HL-60 (cell line): Measurements from ENCODE around the gene KRT4.

Experiments used
- DNase-seq, 2 experiments: peaks; one replicate each; pipeline ENCODE4 v3.0.0-alpha.2; 2010 to 2020; ENCODE audit warnings: low read depth in 1 of 2, low spot score in 1 of 2
- H3K27ac ChIP-seq: fragments of 250-450 bp; sonication (Bioruptor Pico); replicated peaks from 2 replicates; pipeline ENCODE4 v1.5.1; 2020; ENCODE audit warnings: mild to moderate bottlenecking, moderate library complexity
- H3K27me3 ChIP-seq: fragments of 250-450 bp; sonication (Bioruptor Pico); 2 replicates; pipeline ENCODE4 v1.5.1; 2021; ENCODE audit warnings: mild to moderate bottlenecking, moderate library complexity; ENCODE audit not compliant: insufficient read depth, poor library complexity, severe bottlenecking
- H3K4me3 ChIP-seq: replicated peaks from 2 replicates; pipeline ENCODE4 v1.5.1; 2011; ENCODE audit warnings: mild to moderate bottlenecking, control low read depth, low read length; ENCODE audit not compliant: insufficient read depth
- GABPA ChIP-seq: IDR thresholded peaks from 2 replicates; pipeline ENCODE4 v1.6.1; 2012; ENCODE audit warnings: low read depth
- POLR2AphosphoS5 ChIP-seq: IDR thresholded peaks from 2 replicates; pipeline ENCODE4 v1.6.1; 2012; ENCODE audit warnings: low read depth
- SPI1 ChIP-seq: IDR thresholded peaks from 2 replicates; pipeline ENCODE4 v1.6.1; 2012; ENCODE audit warnings: low read depth, mild to moderate bottlenecking, borderline replicate concordance
- TF ChIP-seq, protein P1 (sequence below): IDR thresholded peaks from one replicate; pipeline ENCODE4 v1.5.1; 2011; ENCODE audit warnings: low read length, control low read depth, inconsistent platforms; ENCODE audit not compliant: insufficient read depth
- TF ChIP-seq, protein P2 (sequence below): IDR thresholded peaks from 2 replicates; pipeline ENCODE4 v1.6.1; 2012; ENCODE audit warnings: low read depth; ENCODE audit not compliant: insufficient replicate concordance

KRT4 gene

GRCh38 chr12:52818887-52819420, 5.0 kb upstream of the KRT4 start:
- no peak overlapping the region for H3K27ac ChIP-seq
- DNase-seq = no peak
- TF ChIP-seq GABPA (no peak), POLR2AphosphoS5 (no peak), SPI1 (no peak)
- TF ChIP-seq, protein P1, sequence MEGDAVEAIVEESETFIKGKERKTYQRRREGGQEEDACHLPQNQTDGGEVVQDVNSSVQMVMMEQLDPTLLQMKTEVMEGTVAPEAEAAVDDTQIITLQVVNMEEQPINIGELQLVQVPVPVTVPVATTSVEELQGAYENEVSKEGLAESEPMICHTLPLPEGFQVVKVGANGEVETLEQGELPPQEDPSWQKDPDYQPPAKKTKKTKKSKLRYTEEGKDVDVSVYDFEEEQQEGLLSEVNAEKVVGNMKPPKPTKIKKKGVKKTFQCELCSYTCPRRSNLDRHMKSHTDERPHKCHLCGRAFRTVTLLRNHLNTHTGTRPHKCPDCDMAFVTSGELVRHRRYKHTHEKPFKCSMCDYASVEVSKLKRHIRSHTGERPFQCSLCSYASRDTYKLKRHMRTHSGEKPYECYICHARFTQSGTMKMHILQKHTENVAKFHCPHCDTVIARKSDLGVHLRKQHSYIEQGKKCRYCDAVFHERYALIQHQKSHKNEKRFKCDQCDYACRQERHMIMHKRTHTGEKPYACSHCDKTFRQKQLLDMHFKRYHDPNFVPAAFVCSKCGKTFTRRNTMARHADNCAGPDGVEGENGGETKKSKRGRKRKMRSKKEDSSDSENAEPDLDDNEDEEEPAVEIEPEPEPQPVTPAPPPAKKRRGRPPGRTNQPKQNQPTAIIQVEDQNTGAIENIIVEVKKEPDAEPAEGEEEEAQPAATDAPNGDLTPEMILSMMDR = no peak
- TF ChIP-seq, protein P2, sequence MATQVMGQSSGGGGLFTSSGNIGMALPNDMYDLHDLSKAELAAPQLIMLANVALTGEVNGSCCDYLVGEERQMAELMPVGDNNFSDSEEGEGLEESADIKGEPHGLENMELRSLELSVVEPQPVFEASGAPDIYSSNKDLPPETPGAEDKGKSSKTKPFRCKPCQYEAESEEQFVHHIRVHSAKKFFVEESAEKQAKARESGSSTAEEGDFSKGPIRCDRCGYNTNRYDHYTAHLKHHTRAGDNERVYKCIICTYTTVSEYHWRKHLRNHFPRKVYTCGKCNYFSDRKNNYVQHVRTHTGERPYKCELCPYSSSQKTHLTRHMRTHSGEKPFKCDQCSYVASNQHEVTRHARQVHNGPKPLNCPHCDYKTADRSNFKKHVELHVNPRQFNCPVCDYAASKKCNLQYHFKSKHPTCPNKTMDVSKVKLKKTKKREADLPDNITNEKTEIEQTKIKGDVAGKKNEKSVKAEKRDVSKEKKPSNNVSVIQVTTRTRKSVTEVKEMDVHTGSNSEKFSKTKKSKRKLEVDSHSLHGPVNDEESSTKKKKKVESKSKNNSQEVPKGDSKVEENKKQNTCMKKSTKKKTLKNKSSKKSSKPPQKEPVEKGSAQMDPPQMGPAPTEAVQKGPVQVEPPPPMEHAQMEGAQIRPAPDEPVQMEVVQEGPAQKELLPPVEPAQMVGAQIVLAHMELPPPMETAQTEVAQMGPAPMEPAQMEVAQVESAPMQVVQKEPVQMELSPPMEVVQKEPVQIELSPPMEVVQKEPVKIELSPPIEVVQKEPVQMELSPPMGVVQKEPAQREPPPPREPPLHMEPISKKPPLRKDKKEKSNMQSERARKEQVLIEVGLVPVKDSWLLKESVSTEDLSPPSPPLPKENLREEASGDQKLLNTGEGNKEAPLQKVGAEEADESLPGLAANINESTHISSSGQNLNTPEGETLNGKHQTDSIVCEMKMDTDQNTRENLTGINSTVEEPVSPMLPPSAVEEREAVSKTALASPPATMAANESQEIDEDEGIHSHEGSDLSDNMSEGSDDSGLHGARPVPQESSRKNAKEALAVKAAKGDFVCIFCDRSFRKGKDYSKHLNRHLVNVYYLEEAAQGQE = no peak
- H3K27me3 ChIP-seq = peaks cover 2% of the 10 kb centered on the region
- H3K4me3 ChIP-seq = no peak overlapping the region

- H3K27me3 ChIP-seq = peaks cover 2% of the 10 kb centered on the region
- TF ChIP-seq GABPA = no peak
- TF ChIP-seq, protein P1 = no peak
- TF ChIP-seq SPI1 = no peak
- TF ChIP-seq, protein P2 = no peak
- no peak for TF ChIP-seq POLR2AphosphoS5
- no peak for DNase-seq
- no peak overlapping the region for H3K27ac ChIP-seq
- H3K4me3 ChIP-seq = no peak overlapping the region
Observed at GRCh38 chr12:52818388-52818787, 4.5 kb upstream of the KRT4 start.

- Histone ChIP-seq H3K27me3 (peaks cover 2% of the 10 kb centered on the region), H3K4me3 (no peak overlapping the region), H3K27ac (no peak overlapping the region)
- DNase-seq = no peak
- no peak for TF ChIP-seq GABPA
- TF ChIP-seq SPI1 = no peak
- TF ChIP-seq POLR2AphosphoS5 = no peak
- TF ChIP-seq, protein P1 = no peak
- TF ChIP-seq, protein P2 = no peak
Observed at GRCh38 chr12:52817699-52818238, 3.9 kb upstream of the KRT4 start.
